Esophagus squamous epithelium (tissue), 5 donors: ENCODE data around the gene SLC26A11. TPM values are rescaled to one million over a fixed set of nuclear protein-coding genes. Genes with fewer than 3 reads are reported as not detected.

ENCODE experiments used
- DNase-seq: peaks from one replicate; lab custom pipeline; 2025; lab: John Stamatoyannopoulos, UW
- H3K27ac ChIP-seq, 4 donors: fragments of 200-600 bp; sonication (generic); one replicate each; pipeline ENCODE4 v1.5.1; 2016 to 2019; ENCODE audit warnings: mild to moderate bottlenecking in 1 of 4
- H3K27me3 ChIP-seq, 4 donors: fragments of 200-600 bp; sonication (generic); 1 replicate in 3 of 4; 2 replicates in 1 of 4; pipeline versions ENCODE4 v1.5.1 to v1.6.0; 2017 to 2021; ENCODE audit warnings: antibody characterized with exemption in 1 of 4
- H3K36me3 ChIP-seq, 3 donors: fragments of 200-600 bp; sonication (generic); one replicate each; pipeline ENCODE4 v1.5.1; 2016 to 2019
- H3K4me1 ChIP-seq, 3 donors: fragments of 200-600 bp; sonication (generic); one replicate each; pipeline ENCODE4 v1.5.1; 2017 to 2019
- H3K4me3 ChIP-seq, 4 donors: fragments of 200-600 bp; sonication (generic); 1 replicate in 3 of 4; 2 replicates in 1 of 4; pipeline ENCODE4 v1.5.1; 2016 to 2019; ENCODE audit warnings: mild to moderate bottlenecking in 2 of 4, moderate library complexity in 1 of 4
- H3K9me3 ChIP-seq, 3 donors: fragments of 200-600 bp; sonication (generic); one replicate each; pipeline ENCODE4 v1.5.1; 2016 to 2019
- POLR2A ChIP-seq, 4 donors: fragments of 450-650 bp; IDR thresholded peaks; one replicate each; pipeline ENCODE4 v1.6.1; 2017; ENCODE audit warnings: antibody characterized with exemption in 4 of 4, mild to moderate bottlenecking in 4 of 4, moderate library complexity in 3 of 4
- WGBS, 2 donors: methylation state at CpG; one replicate each; pipeline ENCODE4 v1.1.5; 2018; 5-methylcytosine and 5-hydroxymethylcytosine counted together
- intact Hi-C: fragments of 100-400 bp; cut with DNase I; formaldehyde crosslinking; loops from one replicate; pipeline ENCODE4 v1.15.0; 2022
- total RNA-seq, 4 donors: library from RNA; depleted of rRNA; stranded (reverse); fragments of >200 nt; gene quantifications; one replicate each; pipeline ENCODE4 v1.1.0, GENCODE V29; 2016
- TF ChIP-seq, protein P1 (sequence below), 6 experiments: fragments of 450-650 bp in 4 of 6; fragments of 200-600 bp in 2 of 6; sonication (generic) in 2 of 6; IDR thresholded peaks; one replicate each; pipeline ENCODE4 v1.5.1; 2016 to 2019; ENCODE audit warnings: antibody characterized with exemption in 6 of 6, mild to moderate bottlenecking in 4 of 6, moderate library complexity in 4 of 6
- donor health status: DM: yes; HTN: yes; CAD: no.

The SLC26A11 gene
- total RNA-seq, 4 donors from 2014 or later, result 5.7 to 11.4 (median 7.6) TPM

DNA sequence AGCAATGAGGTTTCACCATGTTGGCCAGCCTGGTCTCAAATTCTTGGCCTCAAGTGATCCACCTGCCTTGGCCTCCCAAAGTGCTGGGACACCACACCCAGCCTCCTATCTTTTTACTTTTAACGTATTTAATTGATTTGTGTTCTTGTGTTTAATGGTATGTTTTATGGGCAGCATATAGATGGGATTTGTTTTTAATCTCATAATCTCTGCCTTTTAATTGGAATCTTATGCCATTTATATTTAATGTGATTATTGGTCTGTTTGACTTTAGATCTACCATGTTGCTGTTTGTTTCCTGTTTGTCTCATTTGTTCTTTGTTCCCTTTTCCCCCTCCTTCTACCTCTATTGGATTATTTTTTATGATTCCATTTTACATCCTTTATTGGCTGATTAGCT, 12.2 kb downstream of the SLC26A11 start:
- Histone ChIP-seq H3K27ac (no peak overlapping the region), H3K36me3 (peaks cover 2 to 93% (median 6%) of the 10 kb centered on the region in 3 donors), H3K9me3 (peaks cover 0 to 28% (median 15%) of the 10 kb centered on the region in 3 donors), H3K27me3 (no peaks in the 10 kb centered on the region), H3K4me3 (no peak overlapping the region), H3K4me1 (no peaks in the 10 kb centered on the region)
- TF ChIP-seq, protein P1, sequence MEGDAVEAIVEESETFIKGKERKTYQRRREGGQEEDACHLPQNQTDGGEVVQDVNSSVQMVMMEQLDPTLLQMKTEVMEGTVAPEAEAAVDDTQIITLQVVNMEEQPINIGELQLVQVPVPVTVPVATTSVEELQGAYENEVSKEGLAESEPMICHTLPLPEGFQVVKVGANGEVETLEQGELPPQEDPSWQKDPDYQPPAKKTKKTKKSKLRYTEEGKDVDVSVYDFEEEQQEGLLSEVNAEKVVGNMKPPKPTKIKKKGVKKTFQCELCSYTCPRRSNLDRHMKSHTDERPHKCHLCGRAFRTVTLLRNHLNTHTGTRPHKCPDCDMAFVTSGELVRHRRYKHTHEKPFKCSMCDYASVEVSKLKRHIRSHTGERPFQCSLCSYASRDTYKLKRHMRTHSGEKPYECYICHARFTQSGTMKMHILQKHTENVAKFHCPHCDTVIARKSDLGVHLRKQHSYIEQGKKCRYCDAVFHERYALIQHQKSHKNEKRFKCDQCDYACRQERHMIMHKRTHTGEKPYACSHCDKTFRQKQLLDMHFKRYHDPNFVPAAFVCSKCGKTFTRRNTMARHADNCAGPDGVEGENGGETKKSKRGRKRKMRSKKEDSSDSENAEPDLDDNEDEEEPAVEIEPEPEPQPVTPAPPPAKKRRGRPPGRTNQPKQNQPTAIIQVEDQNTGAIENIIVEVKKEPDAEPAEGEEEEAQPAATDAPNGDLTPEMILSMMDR (IDR thresholded peaks at IDR 0.05), result no peak
- no peak for TF ChIP-seq POLR2A (IDR thresholded peaks at IDR 0.05)
- intact Hi-C loops, result no loop called here
- DNase-seq, result no peak
- 89 to 96% methylated on average over 1 of the region's 1 CpG for WGBS, 2 donors

DNA sequence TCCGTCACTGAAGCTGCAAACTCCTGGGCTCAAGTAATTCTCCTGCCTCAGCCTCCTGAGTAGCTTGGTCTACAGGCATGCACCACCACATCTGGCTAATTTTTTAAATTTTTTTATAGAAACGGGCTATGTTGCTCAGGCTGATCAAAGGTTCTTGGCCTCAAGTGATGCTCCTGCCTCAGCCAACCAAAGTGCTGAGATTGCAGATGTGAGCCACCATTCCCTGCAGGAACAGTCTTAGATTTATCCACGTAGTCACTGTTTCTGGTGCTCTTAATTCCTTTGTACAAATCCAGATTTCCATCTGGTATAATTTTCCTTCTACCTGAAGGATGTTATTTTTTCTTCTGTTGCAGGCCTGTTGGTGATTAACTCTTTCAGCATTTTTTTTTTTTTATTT, 13.0 kb downstream of the SLC26A11 start:
- Histone ChIP-seq H3K4me1 (no peaks in the 10 kb centered on the region), H3K27ac (no peak overlapping the region), H3K27me3 (no peaks in the 10 kb centered on the region), H3K4me3 (no peak overlapping the region), H3K36me3 (peaks cover 3 to 93% (median 14%) of the 10 kb centered on the region in 3 donors), H3K9me3 (peaks cover 0 to 28% (median 15%) of the 10 kb centered on the region in 3 donors)
- TF ChIP-seq, protein P1 (IDR thresholded peaks at IDR 0.05), result no peak
- no peak for TF ChIP-seq POLR2A (IDR thresholded peaks at IDR 0.05)
- DNase-seq, result no peak
- 90 to 96% methylated on average over 2 of the region's 3 CpGs for WGBS, 2 donors
- intact Hi-C loops, result no loop called here

DNA sequence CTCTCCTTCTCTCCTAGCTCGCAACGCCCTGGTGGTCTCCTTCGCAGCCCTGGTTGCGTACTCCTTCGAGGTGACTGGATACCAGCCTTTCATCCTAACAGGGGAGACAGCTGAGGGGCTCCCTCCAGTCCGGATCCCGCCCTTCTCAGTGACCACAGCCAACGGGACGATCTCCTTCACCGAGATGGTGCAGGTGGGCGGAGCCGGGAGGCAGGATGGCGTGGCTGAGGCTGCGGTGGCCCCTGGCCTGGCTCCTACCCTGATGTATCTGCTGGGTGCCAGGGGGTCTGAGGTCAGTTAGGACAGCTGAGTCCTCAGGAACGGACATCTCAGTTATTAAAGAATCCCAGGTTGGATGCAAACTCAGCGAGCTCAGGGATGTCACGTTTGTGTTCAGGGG, 16.7 kb downstream of the SLC26A11 start:
- intact Hi-C loops, result no loop called here
- Histone ChIP-seq H3K27me3 (no peaks in the 10 kb centered on the region), H3K4me1 (no peaks in the 10 kb centered on the region), H3K36me3 (peaks cover 3 to 83% (median 20%) of the 10 kb centered on the region in 3 donors), H3K4me3 (no peak overlapping the region), H3K27ac (no peak overlapping the region), H3K9me3 (peaks cover 0 to 22% (median 14%) of the 10 kb centered on the region in 3 donors)
- no peak for DNase-seq
- TF ChIP-seq POLR2A (IDR thresholded peaks at IDR 0.05), result no peak
- TF ChIP-seq, protein P1 (IDR thresholded peaks at IDR 0.05), result no peak
- 90 to 100% methylated on average over 2 to 3 of the region's 17 CpGs for WGBS, 2 donors

DNA sequence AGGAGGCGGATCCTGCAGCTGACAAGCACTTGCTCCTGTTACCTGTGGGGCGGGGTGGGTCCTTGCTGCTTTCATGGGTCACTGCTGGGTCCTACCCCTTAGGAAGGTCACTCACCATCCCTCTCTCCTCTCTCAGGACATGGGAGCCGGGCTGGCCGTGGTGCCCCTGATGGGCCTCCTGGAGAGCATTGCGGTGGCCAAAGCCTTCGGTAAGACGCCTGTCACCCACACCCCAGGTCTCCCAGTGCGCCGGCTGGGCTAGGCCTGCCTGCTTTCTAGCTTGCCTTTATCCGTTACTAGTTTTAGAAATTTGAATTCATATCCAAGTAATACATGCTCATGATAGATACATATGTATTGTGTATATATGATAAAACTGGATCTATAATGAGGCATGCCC, 17.2 kb downstream of the SLC26A11 start:
- 92 to 98% methylated on average over 9 of the region's 10 CpGs for WGBS, 2 donors
- no peak overlapping the region for H3K4me3 ChIP-seq
- H3K4me1 ChIP-seq, result no peaks in the 10 kb centered on the region
- H3K9me3 ChIP-seq, result peaks cover 0 to 18% (median 9%) of the 10 kb centered on the region in 3 donors
- TF ChIP-seq, protein P1 (IDR thresholded peaks at IDR 0.05), result no peak
- no peak for TF ChIP-seq POLR2A (IDR thresholded peaks at IDR 0.05)
- no peaks in the 10 kb centered on the region for H3K27me3 ChIP-seq
- no peak overlapping the region for H3K27ac ChIP-seq
- DNase-seq, result no peak
- intact Hi-C loops, result no loop called here
- peaks cover 3 to 83% (median 20%) of the 10 kb centered on the region in 3 donors for H3K36me3 ChIP-seq

DNA sequence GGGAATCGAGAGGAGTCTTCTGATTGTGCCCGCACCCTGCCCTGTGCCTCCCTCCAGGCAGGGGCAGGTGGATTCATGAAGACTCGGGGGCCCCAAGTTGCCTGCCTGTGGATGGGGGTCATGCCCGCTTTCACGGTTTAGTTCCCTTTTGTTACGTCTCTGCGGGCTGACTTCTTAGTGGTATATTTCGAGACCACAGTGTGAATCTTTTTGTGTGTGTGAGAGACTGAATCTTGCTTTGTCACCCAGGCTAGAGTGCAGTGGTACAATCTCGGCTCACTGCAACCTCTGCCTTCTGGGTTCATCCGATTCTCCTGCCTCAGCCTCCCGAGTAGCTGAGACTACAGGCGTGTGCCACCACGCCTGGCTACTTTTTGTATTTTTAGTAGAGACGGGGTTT, 22.3 kb downstream of the SLC26A11 start:
- DNase-seq, result no peak
- intact Hi-C loops, result no loop called here
- Histone ChIP-seq H3K36me3 (peaks cover 9 to 78% (median 13%) of the 10 kb centered on the region in 3 donors), H3K27ac (no peak overlapping the region), H3K4me3 (no peak overlapping the region), H3K27me3 (no peaks in the 10 kb centered on the region), H3K9me3 (no peaks in the 10 kb centered on the region), H3K4me1 (no peaks in the 10 kb centered on the region)
- WGBS, 2 donors, result 90 to 94% methylated on average over 3 to 14 of the region's 14 CpGs
- TF ChIP-seq, protein P1 (IDR thresholded peaks at IDR 0.05), result no peak
- TF ChIP-seq POLR2A (IDR thresholded peaks at IDR 0.05), result no peak
